Islet precursor cell (in vitro differentiated cells): Measurements from ENCODE around the gene C10orf95.
"Not testable (repeated sequence)": the region's sequence is repeated elsewhere in the genome, so short reads cannot be mapped to it uniquely, and the experiment has no call there.

Source experiments
- DNase-seq: peaks from one replicate; pipeline ENCODE4 v3.0.0-alpha.2; 2018

The C10orf95 gene

DNA sequence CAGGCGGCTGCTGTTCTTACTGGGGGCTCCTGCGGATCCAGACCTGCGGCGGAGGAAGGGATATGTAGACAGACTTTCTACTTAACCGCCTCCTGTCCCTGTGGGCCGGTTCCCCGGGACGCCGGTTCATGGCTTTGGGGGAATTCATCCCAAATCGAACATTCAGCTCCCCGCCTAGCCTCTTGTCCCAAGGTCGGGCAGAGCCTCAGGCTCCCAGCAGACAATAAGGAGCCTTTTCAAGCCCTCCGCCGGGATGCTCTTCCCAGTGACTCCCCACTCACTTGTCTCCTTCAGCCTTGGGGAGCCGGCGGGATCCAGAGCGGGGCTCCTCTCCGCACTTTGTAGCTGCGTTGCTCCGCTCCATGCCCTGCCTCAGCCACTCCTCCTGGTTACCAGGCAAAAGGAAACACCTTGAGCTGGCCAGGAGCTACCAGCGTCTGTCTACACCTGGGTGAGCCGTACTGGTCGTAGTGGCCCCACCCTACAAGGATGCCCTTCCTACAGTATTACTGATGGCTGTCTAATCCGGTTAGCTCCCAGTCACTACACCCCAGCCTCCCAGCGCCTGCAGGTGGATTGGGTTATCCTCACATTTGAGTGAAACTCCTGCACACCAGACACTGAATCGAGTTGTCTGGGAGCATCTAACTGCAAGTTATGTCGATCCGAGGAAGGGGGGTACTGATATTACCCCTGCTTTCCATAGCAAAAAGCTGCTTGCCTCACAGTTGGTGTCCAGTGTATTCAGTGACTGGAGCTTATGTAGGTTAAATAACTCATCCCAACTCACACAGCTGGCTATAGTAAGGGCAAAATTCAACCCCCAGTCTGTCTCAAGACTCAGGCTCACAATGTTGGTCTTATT is at the start of gene C10orf95:
Gene C10orf95 (minus strand): TSS at position 439 of the 865 bp plus-strand sequence. CDS start 450 bp downstream, outside the sequence.
- DNase-seq, result peak; percentile 65

- DNase-seq, result not testable (repeated sequence)
Measured at GRCh38 chr10:102500686-102501085, 49.3 kb upstream of the C10orf95 start.

- DNase-seq, result no peak
Measured at GRCh38 chr10:102499356-102499755, 48.0 kb upstream of the C10orf95 start.

DNA sequence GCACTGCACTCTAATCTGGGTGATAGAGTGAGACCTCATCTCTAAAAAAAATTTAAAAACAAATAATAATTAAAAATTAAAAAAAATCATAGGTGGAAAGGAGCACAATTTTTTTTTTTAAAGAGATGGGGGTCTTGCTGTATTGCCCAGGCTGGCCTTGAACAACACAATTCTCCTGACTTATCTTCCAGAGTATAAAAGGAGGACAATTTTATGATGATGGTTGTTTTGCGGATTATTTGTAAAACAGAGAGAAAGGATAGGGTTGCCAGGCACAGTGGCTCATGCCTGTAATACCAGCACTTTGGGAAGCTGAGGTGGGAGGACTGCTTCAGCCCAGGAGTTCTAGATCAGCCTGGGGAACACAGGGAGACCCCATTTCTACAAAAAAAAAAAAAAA is 46.2 kb upstream of the C10orf95 start:
- DNase-seq, result no peak

- no peak for DNase-seq
Measured at GRCh38 chr10:102493771-102494170, 42.4 kb upstream of the C10orf95 start.

GRCh38 chr10:102492983-102493382 is 41.6 kb upstream of the C10orf95 start:
- DNase-seq, result no peak

- DNase-seq, result no peak
Measured at GRCh38 chr10:102492344-102492939, 41.1 kb upstream of the C10orf95 start.

DNA sequence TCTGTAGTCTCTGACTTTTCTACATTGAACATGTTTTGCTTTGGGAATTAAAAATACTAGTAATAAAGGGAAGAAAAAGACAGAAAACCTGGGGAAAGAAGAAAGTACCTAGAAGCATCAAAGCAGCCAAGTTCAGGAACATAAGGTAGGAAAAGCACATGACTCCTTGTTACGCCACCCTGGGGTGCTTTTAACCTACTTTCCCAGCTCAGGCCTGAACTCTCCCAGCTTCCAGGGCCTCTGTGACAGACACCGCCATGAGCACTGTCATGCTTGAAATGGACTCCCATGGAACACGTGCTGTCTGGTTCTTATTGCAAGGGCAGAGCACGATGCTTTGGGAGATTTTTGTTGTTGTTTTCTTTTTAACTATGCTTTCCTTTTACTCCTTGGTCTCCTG is 39.8 kb upstream of the C10orf95 start:
- DNase-seq, result no peak

DNA sequence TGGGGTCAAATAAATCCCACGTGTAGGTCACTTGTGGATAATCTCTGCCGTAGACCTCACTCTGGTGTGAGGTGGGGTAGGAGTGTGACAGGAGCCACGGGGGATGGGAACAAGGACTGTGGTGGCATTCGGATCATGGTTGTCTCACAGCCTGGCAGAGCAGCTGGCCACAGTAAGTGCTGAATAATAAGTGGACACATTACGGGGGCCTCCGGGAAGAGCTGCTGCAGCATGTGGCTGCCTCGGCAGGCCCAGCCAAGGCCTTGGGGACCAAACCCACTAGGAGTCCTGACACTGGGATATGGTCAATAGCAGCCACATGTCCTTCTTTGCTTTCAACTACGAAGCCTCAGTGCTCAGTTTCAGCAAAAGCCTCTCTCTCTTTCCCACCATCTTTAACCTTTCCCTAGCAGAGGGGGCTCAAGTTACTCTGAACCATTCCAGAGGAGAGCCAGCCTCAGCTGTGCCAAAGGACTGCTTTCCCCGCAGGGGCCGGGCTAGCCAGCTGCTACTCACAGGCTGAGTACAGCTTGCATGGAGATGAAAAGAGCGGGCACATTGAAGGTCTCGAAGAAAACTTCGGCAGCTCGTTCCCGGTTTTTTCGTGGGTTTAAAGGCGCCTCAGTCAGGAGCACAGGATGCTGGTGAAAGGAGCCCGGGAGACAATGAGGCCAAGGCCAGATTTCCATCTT is 33.9 kb upstream of the C10orf95 start:
- no peak for DNase-seq

GRCh38 chr10:102484021-102484420 is 32.7 kb upstream of the C10orf95 start:
- DNase-seq, result no peak

- no peak for DNase-seq
Measured at GRCh38 chr10:102480396-102480795, 29.1 kb upstream of the C10orf95 start.

DNA sequence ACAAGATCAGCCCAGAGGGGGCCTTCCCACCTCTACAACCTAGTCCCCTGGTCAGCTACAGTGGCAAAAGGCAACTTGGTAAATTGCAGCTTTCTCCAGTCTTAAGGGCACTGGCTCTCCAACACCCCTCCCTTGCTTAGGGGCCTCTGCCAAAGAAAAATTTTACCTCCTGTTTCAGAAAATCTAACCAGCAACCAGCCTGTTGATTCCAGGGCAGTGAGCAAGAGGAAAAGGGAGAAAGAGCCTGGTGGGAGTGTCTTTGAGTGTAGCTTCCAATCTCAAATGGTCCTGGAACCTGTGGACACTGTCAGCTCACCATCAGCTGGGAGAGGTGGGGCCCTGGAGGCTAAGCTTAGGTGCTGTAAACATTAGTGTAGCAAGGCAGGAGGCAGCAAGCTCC is 28.3 kb upstream of the C10orf95 start:
- DNase-seq, result no peak

DNA sequence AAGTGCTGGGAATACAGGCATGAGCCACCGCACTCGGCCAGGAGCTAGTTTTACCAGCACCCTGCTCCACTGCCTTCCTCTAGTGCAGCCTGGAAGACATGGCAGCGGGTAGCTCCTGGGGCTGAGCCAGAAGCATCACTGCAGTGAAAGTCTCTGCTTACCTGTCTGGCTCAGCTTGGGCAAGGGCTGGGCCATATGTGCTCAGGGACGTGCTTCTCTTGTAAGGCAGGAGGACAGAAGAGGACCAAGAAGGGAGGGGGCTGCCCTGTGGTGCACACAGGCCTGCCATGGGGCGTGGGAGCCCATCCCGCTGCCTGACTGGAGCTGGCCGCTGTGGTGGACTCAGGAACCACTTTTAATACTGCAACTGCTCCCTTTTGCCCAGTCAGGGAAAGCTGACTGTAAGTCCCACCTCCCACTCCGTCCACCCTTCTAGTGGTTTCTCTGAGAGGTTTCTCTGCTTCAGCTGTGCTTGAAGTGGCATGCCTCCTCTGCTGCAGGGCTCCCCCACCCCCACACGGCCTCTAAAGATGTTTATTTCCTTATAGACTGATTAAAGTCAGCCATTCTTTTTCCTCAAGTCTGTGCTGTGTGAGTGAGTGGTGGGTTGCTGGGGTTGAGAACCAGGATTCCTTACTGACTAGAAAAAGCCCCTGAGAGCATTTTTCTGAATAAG is 25.3 kb upstream of the C10orf95 start:
- DNase-seq, result no peak

- DNase-seq, result no peak
Measured at GRCh38 chr10:102475451-102476040, 24.2 kb upstream of the C10orf95 start.

GRCh38 chr10:102473445-102474331 is 22.3 kb upstream of the C10orf95 start:
- no peak for DNase-seq

DNA sequence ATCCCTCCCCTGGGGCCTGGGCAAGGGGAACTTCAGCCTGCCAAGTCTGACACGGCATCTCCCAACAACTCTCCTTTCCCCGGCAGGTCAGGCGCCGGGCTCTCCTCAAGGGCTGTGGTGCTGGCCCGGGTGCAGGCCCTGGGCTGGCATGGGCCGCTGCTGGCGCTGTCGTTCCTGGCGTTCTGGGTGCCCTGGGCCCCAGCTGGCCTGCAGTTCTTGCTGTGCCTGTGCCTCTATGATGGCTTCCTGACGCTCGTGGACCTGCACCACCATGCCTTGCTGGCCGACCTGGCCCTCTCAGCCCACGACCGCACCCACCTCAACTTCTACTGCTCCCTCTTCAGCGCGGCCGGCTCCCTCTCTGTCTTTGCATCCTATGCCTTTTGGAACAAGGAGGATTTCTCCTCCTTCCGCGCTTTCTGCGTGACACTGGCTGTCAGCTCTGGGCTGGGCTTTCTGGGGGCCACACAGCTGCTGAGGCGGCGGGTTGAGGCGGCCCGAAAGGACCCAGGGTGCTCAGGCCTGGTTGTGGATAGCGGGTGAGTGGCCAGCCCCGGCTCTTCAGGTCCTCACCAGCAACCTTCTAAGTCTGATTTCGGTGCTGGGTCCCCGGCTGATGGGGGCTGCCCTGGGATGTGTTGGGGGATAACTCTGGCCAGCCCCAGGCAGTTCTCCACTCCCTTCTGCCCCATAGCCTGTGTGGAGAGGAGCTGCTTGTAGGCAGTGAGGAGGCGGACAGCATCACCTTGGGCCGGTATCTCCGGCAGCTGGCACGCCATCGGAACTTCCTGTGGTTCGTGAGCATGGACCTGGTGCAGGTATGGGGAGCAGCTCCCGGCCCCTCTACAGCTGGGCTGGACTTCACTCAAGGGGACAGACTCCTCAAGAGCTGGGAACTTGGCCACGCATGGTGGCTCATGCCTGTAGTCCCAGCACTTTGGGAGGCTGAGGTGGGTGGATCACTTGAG is 19.5 kb upstream of the C10orf95 start:
- no peak for DNase-seq

DNA sequence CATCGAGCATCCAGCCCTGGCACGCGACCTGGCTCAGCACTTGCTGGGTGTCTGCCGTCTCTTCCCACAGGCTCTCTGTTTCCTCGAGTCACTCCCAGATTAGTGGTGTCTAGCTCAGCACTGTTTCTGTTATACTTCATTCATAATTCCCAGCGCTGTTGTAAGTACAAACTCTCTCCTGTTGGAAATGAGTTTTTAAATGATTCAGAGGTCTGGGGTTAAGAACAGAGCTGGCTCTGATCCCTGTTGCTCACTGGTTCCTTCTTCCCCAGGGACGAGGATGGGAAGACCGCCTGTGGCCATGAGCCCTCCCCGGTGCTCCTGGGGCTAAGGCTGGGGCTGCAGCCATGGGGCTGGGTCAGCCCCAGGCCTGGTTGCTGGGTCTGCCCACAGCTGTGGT is 17.3 kb upstream of the C10orf95 start:
- no peak for DNase-seq

DNA sequence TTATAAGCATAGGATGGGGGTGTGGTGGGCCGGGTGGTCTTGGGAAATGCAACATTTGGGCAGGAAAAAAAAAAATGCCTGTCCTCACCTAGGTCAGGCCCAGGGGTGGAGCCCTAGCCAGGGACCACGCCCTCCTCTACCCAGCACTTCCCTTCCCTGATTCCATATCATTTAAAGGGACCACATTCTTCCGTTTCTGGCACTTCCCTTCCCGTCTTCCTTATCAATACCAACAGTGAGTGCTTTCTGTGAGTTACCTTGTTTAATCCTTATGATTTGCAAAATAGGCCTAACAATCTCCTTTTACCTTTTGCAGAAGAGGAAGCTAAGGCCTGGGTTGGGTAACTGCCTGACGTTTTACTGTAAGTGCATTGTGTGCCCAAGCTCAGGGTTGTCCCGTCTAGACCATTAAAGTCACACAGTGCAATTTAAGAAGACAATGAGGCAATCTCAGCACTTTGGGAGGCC is 16.7 kb upstream of the C10orf95 start:
- no peak for DNase-seq

- no peak for DNase-seq
Measured at GRCh38 chr10:102467318-102467717, 16.0 kb upstream of the C10orf95 start.

- peak; percentile 50 for DNase-seq
Measured at GRCh38 chr10:102465466-102465865, 14.1 kb upstream of the C10orf95 start.
